Mucosa of descending colon (tissue), 3 donors: ENCODE results near the gene TMEM164. TPM values are rescaled to one million over a fixed set of nuclear protein-coding genes. Genes with fewer than 3 reads are reported as not detected.

Experiments used
- ATAC-seq: fragments of 200-7000 bp; cut with Tn5 transposase; one replicate; pipeline ENCODE4 v1.9.1; 2020; ENCODE audit warnings: mild to moderate bottlenecking, moderate library complexity
- DNase-seq, 3 donors: peaks; one replicate each; pipeline ENCODE4 v3.0.0-alpha.2; 2020
- H3K36me3 ChIP-seq: fragments of 200-600 bp; one replicate; pipeline ENCODE4 v1.8.0; 2021; ENCODE audit warnings: low read depth, mild to moderate bottlenecking
- H3K4me1 ChIP-seq: fragments of 200-600 bp; one replicate; pipeline ENCODE4 v1.8.0; 2021; ENCODE audit warnings: low read depth, mild to moderate bottlenecking
- H3K4me3 ChIP-seq: fragments of 200-600 bp; one replicate; pipeline ENCODE4 v1.8.0; 2021; ENCODE audit warnings: mild to moderate bottlenecking
- H3K9me3 ChIP-seq: fragments of 200-600 bp; one replicate; pipeline ENCODE4 v1.8.0; 2021; ENCODE audit warnings: mild to moderate bottlenecking
- intact Hi-C, 2 donors: fragments of 100-400 bp; cut with DNase I in 1 of 2; cut with micrococcal nuclease in 1 of 2; formaldehyde crosslinking; loops; one replicate each; pipeline versions ENCODE4 v1.11.0 to v1.11.1; 2022; cut with DNase I, micrococcal nuclease
- total RNA-seq, 3 donors: library from RNA; stranded (reverse); fragmentation: NEBNext Ultra II Directional in 2 of 3; extraction: Animal tissue kit (Norgen Biotek cat#: 25700) in 2 of 3; gene quantifications; one replicate each; pipeline versions ENCODE4 v1.2.1 to v1.2.4, GENCODE V29; 2021 to 2023
- TF ChIP-seq, protein P1 (sequence below): fragments of 200-600 bp; IDR thresholded peaks from one replicate; pipeline ENCODE4 v1.8.0; 2022; ENCODE audit warnings: antibody characterized with exemption, mild to moderate bottlenecking
- donor health status: DM: no; HTN: no; CAD: no; lungs with moderate emphysema.
- donor health status: DM: no; HTN: no; CAD: no.
- donor health status: DM: no; HTN: yes; CAD: no.

TMEM164 gene
- total RNA-seq, 3 donors from 2014 or later = 58.6 to 103 (median 95.4) TPM

DNA sequence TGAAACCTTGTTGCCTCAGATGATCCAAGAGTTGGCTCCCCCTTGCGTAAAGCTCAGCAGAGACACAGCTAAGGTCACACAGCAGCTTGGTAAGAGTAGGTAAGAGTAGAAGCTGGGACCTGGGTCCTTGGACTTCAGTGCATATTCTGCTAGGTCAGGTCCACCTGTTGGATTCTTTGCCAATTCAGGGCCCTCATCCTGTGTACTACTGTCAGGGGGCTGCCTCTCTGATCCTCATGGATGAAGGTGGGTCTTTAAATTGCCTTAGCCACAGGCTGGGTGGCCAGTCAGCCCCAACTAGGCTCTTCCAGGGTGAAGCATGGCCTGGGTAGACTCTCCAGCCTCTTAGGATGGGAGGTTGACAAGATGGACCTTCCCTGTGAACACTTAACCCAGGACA, 159.2 kb downstream of the TMEM164 start:
- ATAC-seq = no peak
- Histone ChIP-seq H3K4me1 (no peaks in the 10 kb centered on the region), H3K9me3 (no peaks in the 10 kb centered on the region), H3K36me3 (no peaks in the 10 kb centered on the region), H3K4me3 (no peak overlapping the region)
- intact Hi-C loops = loop anchor here in 1 of 2 donors (5.0 kb wide), 1 partner anchor 245 kb away; no protein-coding TSS in a partner anchor
- DNase-seq = no peak
- TF ChIP-seq, protein P1, sequence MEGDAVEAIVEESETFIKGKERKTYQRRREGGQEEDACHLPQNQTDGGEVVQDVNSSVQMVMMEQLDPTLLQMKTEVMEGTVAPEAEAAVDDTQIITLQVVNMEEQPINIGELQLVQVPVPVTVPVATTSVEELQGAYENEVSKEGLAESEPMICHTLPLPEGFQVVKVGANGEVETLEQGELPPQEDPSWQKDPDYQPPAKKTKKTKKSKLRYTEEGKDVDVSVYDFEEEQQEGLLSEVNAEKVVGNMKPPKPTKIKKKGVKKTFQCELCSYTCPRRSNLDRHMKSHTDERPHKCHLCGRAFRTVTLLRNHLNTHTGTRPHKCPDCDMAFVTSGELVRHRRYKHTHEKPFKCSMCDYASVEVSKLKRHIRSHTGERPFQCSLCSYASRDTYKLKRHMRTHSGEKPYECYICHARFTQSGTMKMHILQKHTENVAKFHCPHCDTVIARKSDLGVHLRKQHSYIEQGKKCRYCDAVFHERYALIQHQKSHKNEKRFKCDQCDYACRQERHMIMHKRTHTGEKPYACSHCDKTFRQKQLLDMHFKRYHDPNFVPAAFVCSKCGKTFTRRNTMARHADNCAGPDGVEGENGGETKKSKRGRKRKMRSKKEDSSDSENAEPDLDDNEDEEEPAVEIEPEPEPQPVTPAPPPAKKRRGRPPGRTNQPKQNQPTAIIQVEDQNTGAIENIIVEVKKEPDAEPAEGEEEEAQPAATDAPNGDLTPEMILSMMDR = no peak

DNA sequence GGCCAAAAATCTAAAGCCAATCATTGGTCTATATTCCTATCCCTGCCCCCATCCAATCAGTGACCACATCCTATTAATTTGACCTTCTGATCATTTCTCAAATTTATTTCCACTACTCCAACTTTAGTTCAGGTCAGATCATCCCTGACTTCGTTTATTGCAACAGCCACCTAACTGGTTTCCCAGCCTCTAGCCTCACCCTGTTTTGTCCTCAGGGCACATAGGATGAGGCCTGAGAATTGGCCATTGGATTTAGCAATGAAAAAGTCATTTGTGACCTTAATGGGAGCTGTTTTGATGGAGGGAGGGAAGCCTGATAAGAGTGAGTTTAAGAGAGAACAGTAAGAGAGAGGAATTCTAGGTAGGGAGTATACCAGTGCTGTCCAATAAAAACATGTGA, 160.0 kb downstream of the TMEM164 start:
- DNase-seq = no peak
- Histone ChIP-seq H3K36me3 (no peaks in the 10 kb centered on the region), H3K4me1 (no peaks in the 10 kb centered on the region), H3K4me3 (no peak overlapping the region), H3K9me3 (no peaks in the 10 kb centered on the region)
- TF ChIP-seq, protein P1 = no peak
- ATAC-seq = no peak
- intact Hi-C loops = loop anchor here in 1 of 2 donors (5.0 kb wide), 1 partner anchor 244 kb away; no protein-coding TSS in a partner anchor

DNA sequence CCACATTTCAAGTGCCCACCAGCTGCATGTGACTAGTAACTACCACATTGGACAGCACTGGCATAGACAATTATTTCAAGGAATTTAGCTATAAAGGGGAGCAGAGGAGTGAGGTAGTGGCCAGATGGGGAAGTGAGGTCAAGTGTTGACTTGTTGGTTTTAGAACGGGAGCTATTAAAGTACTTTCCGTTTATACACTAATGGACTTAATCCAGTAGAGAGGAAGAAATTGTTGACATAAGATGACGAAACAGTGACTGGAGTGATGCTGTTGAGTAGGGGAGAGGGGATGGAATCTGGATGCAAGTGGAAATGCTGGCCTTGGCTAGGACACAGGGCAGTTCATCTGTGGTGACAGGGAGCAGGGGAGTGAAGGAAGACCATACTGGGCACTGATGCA, 160.6 kb downstream of the TMEM164 start:
- Histone ChIP-seq H3K36me3 (no peaks in the 10 kb centered on the region), H3K4me3 (no peak overlapping the region), H3K4me1 (no peaks in the 10 kb centered on the region), H3K9me3 (no peaks in the 10 kb centered on the region)
- no peak for ATAC-seq
- DNase-seq = no peak
- TF ChIP-seq, protein P1 = no peak
- intact Hi-C loops = loop anchor here in 1 of 2 donors (5.0 kb wide), 1 partner anchor 244 kb away; no protein-coding TSS in a partner anchor

DNA sequence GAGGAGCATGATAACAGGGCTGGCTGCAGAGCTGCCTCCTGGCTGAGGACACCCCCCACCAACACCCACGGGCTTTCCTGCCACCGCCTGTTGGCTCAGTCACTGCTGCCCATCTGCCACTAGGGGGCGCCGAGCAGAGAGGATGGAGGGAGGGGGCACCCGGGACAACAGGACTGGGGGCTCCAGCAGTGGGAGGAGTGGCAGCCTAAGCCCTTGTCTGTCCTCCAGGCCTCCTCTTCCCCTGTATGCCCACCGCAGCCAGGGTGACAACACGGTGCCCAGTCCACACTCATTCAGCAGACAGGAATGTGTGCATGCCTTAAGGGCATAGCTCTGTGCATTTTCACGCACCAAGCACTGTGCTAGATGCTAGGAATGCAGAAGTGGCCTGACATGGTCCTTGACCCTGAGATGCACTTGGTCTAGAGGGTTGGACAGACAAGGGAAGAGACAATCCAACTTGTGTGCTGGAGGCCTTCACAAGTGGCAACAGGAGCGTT, 165.1 kb downstream of the TMEM164 start:
- DNase-seq = peak in 2 of 3 donors; percentile 12 to 39
- TF ChIP-seq, protein P1 = peak; percentile 9

DNA sequence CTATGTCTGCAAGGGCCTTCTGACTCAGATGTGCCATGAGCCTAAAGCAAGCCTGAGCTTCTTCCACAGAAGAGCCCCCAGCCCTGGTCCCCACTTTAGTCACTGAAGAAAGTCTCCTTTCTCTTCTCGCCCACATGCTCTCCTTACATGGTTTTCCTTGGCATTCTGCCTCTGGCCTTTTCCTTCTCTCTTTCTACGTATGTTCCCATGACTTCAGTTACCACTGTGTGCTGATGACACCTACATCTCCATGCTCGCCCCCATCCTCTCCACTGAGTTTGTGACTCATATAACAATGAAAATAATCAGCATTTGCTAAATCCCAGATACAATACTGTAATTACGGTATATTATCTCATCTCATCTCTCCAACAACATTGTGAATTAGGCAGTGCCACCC, 165.7 kb downstream of the TMEM164 start:
- DNase-seq = no peak
- no peak for ATAC-seq
- intact Hi-C loops = no loop called here
- TF ChIP-seq, protein P1 = no peak
- no peak overlapping the region for H3K4me3 ChIP-seq
- no peaks in the 10 kb centered on the region for H3K36me3 ChIP-seq
- no peaks in the 10 kb centered on the region for H3K9me3 ChIP-seq
- no peaks in the 10 kb centered on the region for H3K4me1 ChIP-seq

More for the DNA sequence above, 165.1 kb downstream of the TMEM164 start:
- peak; percentile 51 for ATAC-seq
- no peaks in the 10 kb centered on the region for H3K9me3 ChIP-seq
- no peaks in the 10 kb centered on the region for H3K36me3 ChIP-seq
- no peaks in the 10 kb centered on the region for H3K4me1 ChIP-seq
- no peak overlapping the region for H3K4me3 ChIP-seq
- intact Hi-C loops = no loop called here

DNA sequence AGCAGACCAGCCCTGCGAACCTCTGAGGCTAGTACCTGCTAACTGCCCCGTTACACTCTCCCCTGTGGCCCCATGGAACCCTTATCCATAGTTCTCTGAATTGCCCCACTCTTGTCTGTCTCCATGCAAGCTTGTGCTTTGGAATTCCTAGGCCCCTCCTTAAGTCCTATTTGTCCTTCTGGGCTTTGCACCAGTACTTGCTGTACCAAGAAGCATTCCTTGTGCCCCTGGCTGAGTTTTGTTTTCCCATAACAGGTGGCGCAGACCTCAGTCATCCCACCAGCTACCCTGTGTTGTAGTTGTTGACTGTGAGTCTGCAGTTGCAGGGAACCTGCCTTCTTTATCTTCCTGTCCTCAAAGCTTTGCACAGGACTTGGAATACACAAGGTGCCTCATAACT, 167.1 kb downstream of the TMEM164 start:
- intact Hi-C loops = no loop called here
- Histone ChIP-seq H3K4me1 (no peaks in the 10 kb centered on the region), H3K36me3 (no peaks in the 10 kb centered on the region), H3K9me3 (no peaks in the 10 kb centered on the region), H3K4me3 (no peak overlapping the region)
- TF ChIP-seq, protein P1 = no peak
- no peak for DNase-seq
- ATAC-seq = no peak
